AG09309 (cell line): ENCODE measurements around the gene POMGNT1.

Source experiments
- DNase-seq: peaks from one replicate; pipeline ENCODE4 v3.0.0-alpha.2; 2010; ENCODE audit warnings: low read depth
- H3K4me3 ChIP-seq: 2 replicates; pipeline ENCODE4 v1.5.1; 2011; ENCODE audit warnings: mild to moderate bottlenecking, low read depth, low read length, moderate library complexity; ENCODE audit not compliant: control insufficient read depth
- CTCF ChIP-seq: IDR thresholded peaks from 2 replicates; pipeline ENCODE4 v1.5.1; 2011; ENCODE audit warnings: mild to moderate bottlenecking, low read depth, low read length, inconsistent platforms; ENCODE audit not compliant: insufficient read depth, control insufficient read depth; ENCODE audit errors: missing control alignments

POMGNT1 gene

GRCh38 chr1:46188295-46189030, 9.8 kb downstream of the POMGNT1 start:
- TF ChIP-seq CTCF = peak; percentile 6
- DNase-seq = no peak
- no peak overlapping the region for H3K4me3 ChIP-seq

- no peak for DNase-seq
- TF ChIP-seq CTCF = no peak
- H3K4me3 ChIP-seq = no peak overlapping the region
Observed at GRCh38 chr1:46187106-46187869, 10.9 kb downstream of the POMGNT1 start.

- H3K4me3 ChIP-seq = no peak overlapping the region
- no peak for TF ChIP-seq CTCF
- no peak for DNase-seq
Observed at GRCh38 chr1:46186076-46186475, 12.2 kb downstream of the POMGNT1 start.

DNA sequence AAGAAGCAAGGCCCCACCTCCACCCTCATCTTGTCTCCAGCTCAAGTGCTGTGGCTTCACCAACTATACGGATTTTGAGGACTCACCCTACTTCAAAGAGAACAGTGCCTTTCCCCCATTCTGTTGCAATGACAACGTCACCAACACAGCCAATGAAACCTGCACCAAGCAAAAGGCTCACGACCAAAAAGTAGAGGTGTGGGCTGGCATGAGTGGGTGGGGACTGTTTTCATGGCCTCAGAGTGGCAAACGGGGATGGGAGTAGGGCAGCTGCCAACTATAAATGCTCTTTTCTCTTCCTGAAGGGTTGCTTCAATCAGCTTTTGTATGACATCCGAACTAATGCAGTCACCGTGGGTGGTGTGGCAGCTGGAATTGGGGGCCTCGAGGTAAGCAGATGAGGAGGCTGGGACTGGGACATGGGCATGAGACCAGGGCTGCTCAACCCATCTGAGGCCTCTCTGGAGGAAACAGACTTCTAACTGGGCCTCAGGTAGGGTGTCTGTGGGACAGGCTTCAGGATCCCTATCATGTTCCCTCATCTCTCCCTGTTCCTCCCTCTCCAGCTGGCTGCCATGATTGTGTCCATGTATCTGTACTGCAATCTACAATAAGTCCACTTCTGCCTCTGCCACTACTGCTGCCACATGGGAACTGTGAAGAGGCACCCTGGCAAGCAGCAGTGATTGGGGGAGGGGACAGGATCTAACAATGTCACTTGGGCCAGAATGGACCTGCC, 13.1 kb downstream of the POMGNT1 start:
- no peak overlapping the region for H3K4me3 ChIP-seq
- no peak for DNase-seq
- no peak for TF ChIP-seq CTCF

DNA sequence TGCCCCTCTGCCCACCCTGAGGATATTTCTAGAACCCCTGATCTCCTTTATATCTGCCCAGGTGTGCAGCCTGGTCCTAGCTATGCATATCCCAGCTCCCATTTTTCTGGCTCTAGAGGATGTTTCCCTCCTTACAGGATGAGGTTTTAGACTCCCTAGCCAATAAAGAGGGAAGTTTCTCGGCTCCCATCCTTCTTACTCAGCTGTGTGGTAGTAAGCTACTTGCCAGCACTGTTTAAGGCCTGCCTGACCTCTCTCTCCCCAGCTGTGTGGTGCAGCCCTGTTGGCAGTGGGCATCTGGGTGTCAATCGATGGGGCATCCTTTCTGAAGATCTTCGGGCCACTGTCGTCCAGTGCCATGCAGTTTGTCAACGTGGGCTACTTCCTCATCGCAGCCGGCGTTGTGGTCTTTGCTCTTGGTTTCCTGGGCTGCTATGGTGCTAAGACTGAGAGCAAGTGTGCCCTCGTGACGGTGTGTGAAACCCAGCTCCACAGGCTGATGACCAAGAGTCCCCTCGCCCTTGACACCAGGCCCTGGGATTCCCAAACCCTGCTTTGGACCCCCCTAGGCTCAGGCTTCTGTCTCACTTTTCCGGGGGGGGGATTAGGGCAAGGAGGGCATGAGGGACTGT, 14.2 kb downstream of the POMGNT1 start:
- H3K4me3 ChIP-seq = no peak overlapping the region
- TF ChIP-seq CTCF = no peak
- no peak for DNase-seq
